Thyroid gland (tissue), 4 donors: ENCODE data around the gene CLMN. TPM values are rescaled to one million over a fixed set of nuclear protein-coding genes. Genes with fewer than 3 reads are reported as not detected.

Experiments used
- DNase-seq, 2 donors: peaks; one replicate each; pipeline ENCODE4 v3.0.0-alpha.2; 2019
- H3K27ac ChIP-seq, 3 donors: fragments of 200-600 bp; sonication (generic); 1 replicate in 2 of 3; 2 replicates in 1 of 3; pipeline ENCODE4 v1.5.1; 2016 to 2019; ENCODE audit warnings: mild to moderate bottlenecking in 1 of 3, moderate library complexity in 1 of 3
- H3K27me3 ChIP-seq: fragments of 200-600 bp; sonication (generic); one replicate; pipeline ENCODE4 v1.5.1; 2019
- H3K36me3 ChIP-seq, 2 donors: fragments of 200-600 bp; sonication (generic); one replicate each; pipeline ENCODE4 v1.5.1; 2016 to 2019
- H3K4me1 ChIP-seq, 2 donors: fragments of 200-600 bp; sonication (generic); one replicate each; pipeline ENCODE4 v1.5.1; 2017 to 2019
- H3K4me3 ChIP-seq, 3 donors: fragments of 200-600 bp; sonication (generic); replicated peaks in 1 of 3; 1 replicate in 2 of 3; 2 replicates in 1 of 3; pipeline ENCODE4 v1.5.1; 2016; ENCODE audit warnings: mild to moderate bottlenecking in 1 of 3
- H3K9me3 ChIP-seq: fragments of 200-600 bp; sonication (generic); one replicate; pipeline ENCODE4 v1.5.1; 2017
- CTCF ChIP-seq, 6 experiments: fragments of 200-600 bp in 3 of 6; fragments of 450-650 bp in 3 of 6; sonication (generic) in 3 of 6; IDR thresholded peaks; one replicate each; pipeline ENCODE4 v1.5.1; 2016 to 2019; ENCODE audit warnings: antibody characterized with exemption in 6 of 6, mild to moderate bottlenecking in 2 of 6, inconsistent platforms in 1 of 6, moderate library complexity in 1 of 6
- POLR2A ChIP-seq, 2 donors: fragments of 450-650 bp; IDR thresholded peaks; one replicate each; pipeline ENCODE4 v1.6.1; 2017; ENCODE audit warnings: antibody characterized with exemption in 2 of 2, mild to moderate bottlenecking in 2 of 2, moderate library complexity in 1 of 2
- WGBS, 2 donors: methylation state at CpG; one replicate each; pipeline ENCODE4 v1.1.5; 2017; 5-methylcytosine and 5-hydroxymethylcytosine counted together
- intact Hi-C: fragments of 100-400 bp; cut with DNase I; formaldehyde crosslinking; loops from one replicate; pipeline ENCODE4 v1.15.1; 2023
- total RNA-seq, 4 donors: library from RNA; depleted of rRNA; stranded (reverse); fragments of >200 nt; gene quantifications; one replicate each; pipeline ENCODE4 v1.2.3, GENCODE V29; 2016

The CLMN gene
- total RNA-seq, 4 donors from 2014 or later, result 15.3 to 29.9 (median 17.8) TPM

- WGBS, 2 donors, result 84 to 96% methylated on average over 4 of the region's 4 CpGs
- H3K4me3 ChIP-seq, result no peak overlapping the region
- H3K9me3 ChIP-seq, result no peaks in the 10 kb centered on the region
- H3K27ac ChIP-seq, result no peak overlapping the region
- TF ChIP-seq CTCF (IDR thresholded peaks at IDR 0.05) (no peak), POLR2A (IDR thresholded peaks at IDR 0.05) (no peak)
- no peaks in the 10 kb centered on the region for H3K27me3 ChIP-seq
- DNase-seq, result no peak
- peaks cover 12 to 13% of the 10 kb centered on the region in 2 donors for H3K4me1 ChIP-seq
- no peaks in the 10 kb centered on the region for H3K36me3 ChIP-seq
- intact Hi-C loops, result no loop called here
Measured at GRCh38 chr14:95322651-95323050, 2.9 kb upstream of the CLMN start.

GRCh38 chr14:95321693-95322455, 2.2 kb upstream of the CLMN start:
- peaks cover 12 to 13% of the 10 kb centered on the region in 2 donors for H3K4me1 ChIP-seq
- no peak for DNase-seq
- intact Hi-C loops, result no loop called here
- no peak overlapping the region for H3K4me3 ChIP-seq
- H3K27ac ChIP-seq, result no peak overlapping the region
- no peaks in the 10 kb centered on the region for H3K9me3 ChIP-seq
- no peaks in the 10 kb centered on the region for H3K36me3 ChIP-seq
- TF ChIP-seq POLR2A (IDR thresholded peaks at IDR 0.05), result no peak
- TF ChIP-seq CTCF (IDR thresholded peaks at IDR 0.05), result no peak
- no peaks in the 10 kb centered on the region for H3K27me3 ChIP-seq
- 80 to 84% methylated on average over 5 of the region's 5 CpGs for WGBS, 2 donors

GRCh38 chr14:95320955-95321600, 1.4 kb upstream of the CLMN start:
- TF ChIP-seq POLR2A (IDR thresholded peaks at IDR 0.05), result no peak
- no peak for TF ChIP-seq CTCF (IDR thresholded peaks at IDR 0.05)
- peak in 1 of 2 donors; percentile 15 for DNase-seq
- peaks cover 12 to 13% of the 10 kb centered on the region in 2 donors for H3K4me1 ChIP-seq
- no peaks in the 10 kb centered on the region for H3K9me3 ChIP-seq
- H3K4me3 ChIP-seq, result no peak overlapping the region
- intact Hi-C loops, result no loop called here
- H3K27me3 ChIP-seq, result no peaks in the 10 kb centered on the region
- H3K27ac ChIP-seq, result peak overlapping the region; percentile 58 to 79 (median 74)
- H3K36me3 ChIP-seq, result no peaks in the 10 kb centered on the region
- 74 to 77% methylated on average over 8 of the region's 8 CpGs for WGBS, 2 donors

- Histone ChIP-seq H3K27me3 (no peaks in the 10 kb centered on the region), H3K4me3 (peak overlapping the region in 2 of 3 donors; percentile 37 to 41), H3K4me1 (peaks cover 13 to 16% of the 10 kb centered on the region in 2 donors), H3K9me3 (no peaks in the 10 kb centered on the region), H3K36me3 (no peaks in the 10 kb centered on the region), H3K27ac (peak overlapping the region; percentile 58 to 79 (median 74))
- no peak for TF ChIP-seq CTCF (IDR thresholded peaks at IDR 0.05)
- no peak for TF ChIP-seq POLR2A (IDR thresholded peaks at IDR 0.05)
- intact Hi-C loops, result no loop called here
- peak; percentile 17 to 27 for DNase-seq
- WGBS, 2 donors, result 17 to 28% methylated on average over 20 to 23 of the region's 32 CpGs
Measured at GRCh38 chr14:95320078-95320895, 579 bp upstream of the CLMN start.
